ENCODE results near the gene ELK4.

GRCh38 chr1:205662135-205662738, 30.4 kb upstream of the ELK4 start:
- TF ChIP-seq CTCF (conservative IDR thresholded peaks at IDR 0.05; ENCODE audit: low read length) (no peak), EZH2phosphoT487 (IDR thresholded peaks at IDR 0.05; ENCODE audit: borderline replicate concordance) (no peak)
